CD4-positive, alpha-beta memory T cell (primary cell): ENCODE measurements around the gene COPS8. TPM values are rescaled to one million over a fixed set of nuclear protein-coding genes. Genes with fewer than 3 reads are reported as not detected.

ENCODE experiments used
- CTCF ChIA-PET: fragments of 350-600 bp; sonication (Branson Sonifier 250); formaldehyde crosslinking; loops from one replicate; lab custom pipeline; 2021; ENCODE audit warnings: inconsistent platforms; ENCODE audit not compliant: partially characterized antibody; lab: Charles Lee
- POLR2A ChIA-PET: fragments of 350-600 bp; sonication (Branson Sonifier 250); formaldehyde crosslinking; loops from one replicate; lab custom pipeline; 2021; ENCODE audit not compliant: partially characterized antibody; lab: Charles Lee
- DNase-seq, 5 donors: peaks; one replicate each; pipeline versions ENCODE4 v3.0.0 to v3.0.0-alpha.2; 2020 to 2022; ENCODE audit warnings: mixed read lengths in 1 of 5
- H3K27ac ChIP-seq: one replicate; pipeline ENCODE4 v1.7.0; 2013; ENCODE audit warnings: low read depth, low read length
- H3K27me3 ChIP-seq: 2 replicates; pipeline ENCODE4 v1.7.0; 2013; ENCODE audit warnings: mild to moderate bottlenecking, low read length, moderate library complexity; ENCODE audit not compliant: insufficient read depth
- H3K36me3 ChIP-seq: 2 replicates; pipeline ENCODE4 v1.7.0; 2013; ENCODE audit warnings: mild to moderate bottlenecking, low read length, moderate library complexity; ENCODE audit not compliant: insufficient read depth
- H3K4me1 ChIP-seq: 2 replicates; pipeline ENCODE4 v1.7.0; 2013; ENCODE audit warnings: mild to moderate bottlenecking, low read length, moderate library complexity; ENCODE audit not compliant: insufficient read depth
- H3K4me3 ChIP-seq, 2 donors: one replicate each; pipeline ENCODE4 v1.7.0; 2013; ENCODE audit warnings: low read length in 2 of 2, mild to moderate bottlenecking in 1 of 2
- H3K9me3 ChIP-seq, 2 donors: one replicate each; pipeline ENCODE4 v1.7.0; 2013; ENCODE audit warnings: low read length in 2 of 2, control low read depth in 1 of 2; ENCODE audit not compliant: control insufficient read depth in 1 of 2
- H3K27ac Mint-ChIP-seq, 7 donors: one replicate each; pipeline ENCODE4 v1.8.0; 2020 to 2021; ENCODE audit warnings: mixed read lengths in 7 of 7, mild to moderate bottlenecking in 6 of 7, inconsistent platforms in 3 of 7, moderate library complexity in 3 of 7
- H3K27me3 Mint-ChIP-seq, 2 donors: one replicate each; pipeline ENCODE4 v1.8.0; 2020 to 2021; ENCODE audit warnings: mixed read lengths in 2 of 2
- H3K36me3 Mint-ChIP-seq, 2 donors: one replicate each; pipeline ENCODE4 v1.8.0; 2020 to 2021; ENCODE audit warnings: mixed read lengths in 2 of 2, inconsistent platforms in 1 of 2, mild to moderate bottlenecking in 1 of 2
- H3K4me1 Mint-ChIP-seq, 4 donors: one replicate each; pipeline ENCODE4 v1.8.0; 2020 to 2021; ENCODE audit warnings: mixed read lengths in 4 of 4, mild to moderate bottlenecking in 1 of 4
- H3K4me3 Mint-ChIP-seq, 8 donors: one replicate each; pipeline ENCODE4 v1.8.0; 2020 to 2021; ENCODE audit warnings: mixed read lengths in 8 of 8, mild to moderate bottlenecking in 7 of 8, moderate library complexity in 6 of 8, inconsistent platforms in 3 of 8
- H3K9me3 Mint-ChIP-seq, 8 donors: one replicate each; pipeline ENCODE4 v1.8.0; 2020 to 2021; ENCODE audit warnings: mixed read lengths in 8 of 8, mild to moderate bottlenecking in 5 of 8, inconsistent platforms in 3 of 8, moderate library complexity in 1 of 8
- intact Hi-C: fragments of 100-400 bp; cut with micrococcal nuclease; formaldehyde crosslinking; loops from one replicate; pipeline ENCODE4 v1.15.1; 2023
- polyA plus RNA-seq, 2 donors: library from polyadenylated mRNA; unstranded; fragments of 300-500 nt; fragmentation: Illumina TruSeq; gene quantifications; one replicate each; pipeline ENCODE4 v1.2.3, GENCODE V29; 2021
- total RNA-seq, 2 experiments: library from RNA; stranded (reverse); gene quantifications; one replicate each; pipeline ENCODE4 v1.2.3, GENCODE V29; 2021

The COPS8 gene
- total RNA-seq (10 to 100 TPM; 33.4 to 34.5 TPM), polyA plus RNA-seq (100 to 1,000 TPM in 1 of 2 donors, 10 to 100 TPM in 1; 71.1 to 105 TPM)

GRCh38 chr2:237085248-237086221, at the start of gene COPS8:
Gene COPS8, plus strand, starts transcription at chr2:237085889. Its CDS starts 76 bp downstream, at chr2:237085965.
- intact Hi-C loops, result loop anchor here (1.0 to 5.0 kb wide), 3 partner anchors 390 to 1203 kb away; partner anchors contain the start of genes PER2 and SCLY
- Histone ChIP-seq H3K27me3 (no peaks in the 10 kb centered on the region), H3K4me3 (peak within 1 kb of the TSS; percentile 48 to 79), H3K4me1 (peaks cover 16% of the 10 kb centered on the region), H3K27ac (peak within 1 kb of the TSS; percentile 81), H3K36me3 (peaks cover 11% of the 10 kb centered on the region), H3K9me3 (no peaks in the 10 kb centered on the region)
- H3K27me3 Mint-ChIP-seq, result peaks cover 0 to 1% of the 10 kb centered on the region in 2 donors
- ChIA-PET CTCF (interaction anchor here (1.0 to 3.4 kb wide), 10 partner anchors 8 to 732 kb away, joined by 3 to 25 read pairs (median 5); a partner anchor contains a TSS), POLR2A (interaction anchor here (0.6 to 2.7 kb wide), 12 partner anchors 9 to 726 kb away, joined by 3 to 15 read pairs (median 4); no protein-coding TSS in a partner anchor)
- peak; percentile 88 to 91 (median 91) for DNase-seq
- H3K27ac Mint-ChIP-seq, result peak within 1 kb of the TSS; percentile 97 to 100 (median 100)
- H3K4me1 Mint-ChIP-seq, result peaks cover 9 to 30% (median 16%) of the 10 kb centered on the region in 4 donors
- peaks cover 4 to 29% of the 10 kb centered on the region in 2 donors for H3K36me3 Mint-ChIP-seq
- H3K4me3 Mint-ChIP-seq, result peak within 1 kb of the TSS; percentile 99 to 100 (median 99)
- peaks cover 0 to 1% (median 0%) of the 10 kb centered on the region in 8 donors for H3K9me3 Mint-ChIP-seq

GRCh38 chr2:237039301-237040031, 46.2 kb upstream of the COPS8 start:
- Histone ChIP-seq H3K4me3 (no peak overlapping the region), H3K27ac (no peak overlapping the region), H3K9me3 (no peaks in the 10 kb centered on the region), H3K36me3 (no peaks in the 10 kb centered on the region), H3K27me3 (no peaks in the 10 kb centered on the region), H3K4me1 (no peaks in the 10 kb centered on the region)
- CTCF ChIA-PET, result no interaction called here
- H3K4me1 Mint-ChIP-seq, result no peaks in the 10 kb centered on the region
- H3K9me3 Mint-ChIP-seq, result no peaks in the 10 kb centered on the region
- no peak overlapping the region for H3K27ac Mint-ChIP-seq
- POLR2A ChIA-PET, result no interaction called here
- H3K4me3 Mint-ChIP-seq, result no peak overlapping the region
- H3K27me3 Mint-ChIP-seq, result peaks cover 4% of the 10 kb centered on the region in 2 donors
- no peak for DNase-seq
- intact Hi-C loops, result no loop called here
- no peaks in the 10 kb centered on the region for H3K36me3 Mint-ChIP-seq

GRCh38 chr2:237041231-237041630, 44.5 kb upstream of the COPS8 start:
- H3K4me1 ChIP-seq, result no peaks in the 10 kb centered on the region
- Mint-ChIP-seq H3K36me3 (no peaks in the 10 kb centered on the region), H3K27me3 (peaks cover 5% of the 10 kb centered on the region in 2 donors), H3K4me1 (no peaks in the 10 kb centered on the region), H3K9me3 (no peaks in the 10 kb centered on the region), H3K27ac (no peak overlapping the region), H3K4me3 (no peak overlapping the region)
- no peaks in the 10 kb centered on the region for H3K9me3 ChIP-seq
- no peak overlapping the region for H3K4me3 ChIP-seq
- no peak for DNase-seq
- intact Hi-C loops, result no loop called here
- H3K27me3 ChIP-seq, result no peaks in the 10 kb centered on the region
- no peak overlapping the region for H3K27ac ChIP-seq
- H3K36me3 ChIP-seq, result no peaks in the 10 kb centered on the region
- POLR2A ChIA-PET, result no interaction called here
- CTCF ChIA-PET, result no interaction called here

GRCh38 chr2:237042101-237042500, 43.6 kb upstream of the COPS8 start:
- Histone ChIP-seq H3K9me3 (no peaks in the 10 kb centered on the region), H3K27ac (no peak overlapping the region), H3K4me1 (no peaks in the 10 kb centered on the region), H3K4me3 (no peak overlapping the region), H3K36me3 (no peaks in the 10 kb centered on the region), H3K27me3 (no peaks in the 10 kb centered on the region)
- Mint-ChIP-seq H3K27ac (no peak overlapping the region), H3K9me3 (peaks cover 0 to 2% (median 1%) of the 10 kb centered on the region in 8 donors), H3K27me3 (peaks cover 5% of the 10 kb centered on the region in 2 donors), H3K4me1 (no peaks in the 10 kb centered on the region), H3K4me3 (no peak overlapping the region), H3K36me3 (no peaks in the 10 kb centered on the region)
- ChIA-PET CTCF (no interaction called here), POLR2A (no interaction called here)
- intact Hi-C loops, result no loop called here
- no peak for DNase-seq

GRCh38 chr2:237043866-237044265, 41.8 kb upstream of the COPS8 start:
- H3K4me3 ChIP-seq, result no peak overlapping the region
- POLR2A ChIA-PET, result no interaction called here
- H3K27ac ChIP-seq, result no peak overlapping the region
- peaks cover 5 to 6% of the 10 kb centered on the region in 2 donors for H3K27me3 Mint-ChIP-seq
- no peaks in the 10 kb centered on the region for H3K36me3 Mint-ChIP-seq
- H3K4me1 ChIP-seq, result no peaks in the 10 kb centered on the region
- no peaks in the 10 kb centered on the region for H3K9me3 ChIP-seq
- H3K27me3 ChIP-seq, result no peaks in the 10 kb centered on the region
- no peak overlapping the region for H3K4me3 Mint-ChIP-seq
- CTCF ChIA-PET, result no interaction called here
- intact Hi-C loops, result no loop called here
- H3K36me3 ChIP-seq, result no peaks in the 10 kb centered on the region
- H3K9me3 Mint-ChIP-seq, result peaks cover 0 to 18% (median 14%) of the 10 kb centered on the region in 8 donors
- no peak overlapping the region for H3K27ac Mint-ChIP-seq
- no peak for DNase-seq
- no peaks in the 10 kb centered on the region for H3K4me1 Mint-ChIP-seq

GRCh38 chr2:237044281-237044680, 41.4 kb upstream of the COPS8 start:
- H3K4me1 ChIP-seq, result no peaks in the 10 kb centered on the region
- H3K9me3 ChIP-seq, result no peaks in the 10 kb centered on the region
- H3K4me3 ChIP-seq, result no peak overlapping the region
- no peak overlapping the region for H3K27ac Mint-ChIP-seq
- ChIA-PET POLR2A (no interaction called here), CTCF (no interaction called here)
- DNase-seq, result no peak
- H3K4me1 Mint-ChIP-seq, result no peaks in the 10 kb centered on the region
- H3K27me3 ChIP-seq, result no peaks in the 10 kb centered on the region
- H3K27ac ChIP-seq, result no peak overlapping the region
- peaks cover 5 to 6% of the 10 kb centered on the region in 2 donors for H3K27me3 Mint-ChIP-seq
- intact Hi-C loops, result no loop called here
- no peaks in the 10 kb centered on the region for H3K36me3 ChIP-seq
- H3K4me3 Mint-ChIP-seq, result no peak overlapping the region
- peaks cover 0 to 22% (median 18%) of the 10 kb centered on the region in 8 donors for H3K9me3 Mint-ChIP-seq
- no peaks in the 10 kb centered on the region for H3K36me3 Mint-ChIP-seq

- no peak for DNase-seq
- Histone ChIP-seq H3K9me3 (no peaks in the 10 kb centered on the region), H3K27me3 (no peaks in the 10 kb centered on the region), H3K4me1 (no peaks in the 10 kb centered on the region), H3K4me3 (no peak overlapping the region), H3K27ac (no peak overlapping the region), H3K36me3 (no peaks in the 10 kb centered on the region)
- ChIA-PET CTCF (interaction anchor here (1.4 kb wide), 1 partner anchor 8 kb away, joined by 4 read pairs; no protein-coding TSS in a partner anchor), POLR2A (no interaction called here)
- Mint-ChIP-seq H3K9me3 (peaks cover 0 to 30% (median 23%) of the 10 kb centered on the region in 8 donors), H3K27ac (no peak overlapping the region), H3K36me3 (no peaks in the 10 kb centered on the region), H3K4me1 (no peaks in the 10 kb centered on the region), H3K4me3 (no peak overlapping the region), H3K27me3 (peaks cover 6 to 7% of the 10 kb centered on the region in 2 donors)
- intact Hi-C loops, result no loop called here
These were observed 40.2 kb upstream of the COPS8 start for GRCh38 chr2:237045449-237045848.
